Loucy (cell line): ENCODE data around the gene NRXN3.

ENCODE experiments used
- H2AFZ ChIP-seq: fragments of 200-600 bp; sonication (generic); 2 replicates; pipeline ENCODE4 v1.6.0; 2016; ENCODE audit warnings: antibody characterized with exemption, mild to moderate bottlenecking, low read length, moderate library complexity
- H3F3A ChIP-seq: fragments of 200-600 bp; 2 replicates; pipeline ENCODE4 v1.6.0; 2016; ENCODE audit warnings: antibody characterized with exemption, low read depth, mild to moderate bottlenecking
- H3K27me3 ChIP-seq: fragments of 200-600 bp; sonication (generic); 2 replicates; pipeline ENCODE4 v1.6.1; 2014; ENCODE audit warnings: low read length, mild to moderate bottlenecking; ENCODE audit not compliant: insufficient read depth, poor library complexity, severe bottlenecking
- H3K36me3 ChIP-seq: fragments of 200-600 bp; sonication (generic); 2 replicates; pipeline ENCODE4 v1.6.1; 2016; ENCODE audit warnings: low read length; ENCODE audit not compliant: insufficient read depth
- H3K4me1 ChIP-seq: fragments of 200-600 bp; sonication (generic); 2 replicates; pipeline ENCODE4 v1.5.1; 2014; ENCODE audit warnings: low read length, mild to moderate bottlenecking; ENCODE audit not compliant: insufficient read depth, poor library complexity, severe bottlenecking
- H3K4me2 ChIP-seq: fragments of 200-600 bp; sonication (generic); 2 replicates; pipeline ENCODE4 v1.6.0; 2014; ENCODE audit warnings: antibody characterized with exemption, low read length, low read depth, mild to moderate bottlenecking; ENCODE audit not compliant: poor library complexity, severe bottlenecking
- H3K4me3 ChIP-seq: fragments of 200-600 bp; sonication (generic); 2 replicates; pipeline ENCODE4 v1.5.1; 2014; ENCODE audit warnings: low read length, mild to moderate bottlenecking, mixed read lengths; ENCODE audit not compliant: poor library complexity, severe bottlenecking
- H3K79me2 ChIP-seq: fragments of 200-600 bp; sonication (generic); 2 replicates; pipeline ENCODE4 v1.6.1; 2014; ENCODE audit warnings: low read length; ENCODE audit not compliant: insufficient read depth
- H3K9ac ChIP-seq: fragments of 200-600 bp; sonication (generic); 2 replicates; pipeline ENCODE4 v1.6.0; 2014; ENCODE audit warnings: mild to moderate bottlenecking, low read depth, low read length, moderate library complexity; ENCODE audit not compliant: poor library complexity, severe bottlenecking
- H3K9me2 ChIP-seq: fragments of 200-600 bp; sonication (generic); replicated peaks from 2 replicates; pipeline ENCODE4 v1.6.1; 2016; ENCODE audit warnings: low read depth, low read length, mixed read lengths
- H3K9me3 ChIP-seq: fragments of 200-600 bp; sonication (generic); 2 replicates; pipeline ENCODE4 v1.6.1; 2014; ENCODE audit warnings: mild to moderate bottlenecking, antibody characterized with exemption, low read length, low read depth; ENCODE audit not compliant: insufficient read depth
- H4K20me1 ChIP-seq: fragments of 200-600 bp; sonication (generic); 2 replicates; pipeline ENCODE4 v1.6.0; 2014; ENCODE audit warnings: antibody characterized with exemption, low read length, mild to moderate bottlenecking; ENCODE audit not compliant: insufficient read depth, poor library complexity, severe bottlenecking
- CTCF ChIP-seq: fragments of 200-600 bp; sonication (generic); conservative IDR thresholded peaks from 2 replicates; pipeline ENCODE4 v1.5.1; 2014; ENCODE audit warnings: mild to moderate bottlenecking, antibody characterized with exemption, low read length
- EZH2phosphoT487 ChIP-seq: fragments of 200-600 bp; IDR thresholded peaks from 2 replicates; pipeline ENCODE4 v1.6.1; 2018; ENCODE audit warnings: antibody characterized with exemption, mild to moderate bottlenecking, moderate library complexity, borderline replicate concordance

NRXN3 gene

GRCh38 chr14:79466938-79467527 is 1296.9 kb downstream of the NRXN3 start:
- no peaks in the 10 kb centered on the region for H3K4me1 ChIP-seq
- TF ChIP-seq EZH2phosphoT487 (no peak), CTCF (no peak)
- no peaks in the 10 kb centered on the region for H3K9me3 ChIP-seq
- no peak overlapping the region for H2AFZ ChIP-seq
- H3K9me2 ChIP-seq, result no peaks in the 10 kb centered on the region
- H3K4me3 ChIP-seq, result no peak overlapping the region
- no peaks in the 10 kb centered on the region for H4K20me1 ChIP-seq
- H3K9ac ChIP-seq, result no peak overlapping the region
- no peaks in the 10 kb centered on the region for H3K27me3 ChIP-seq
- H3F3A ChIP-seq, result no peaks in the 10 kb centered on the region
- H3K79me2 ChIP-seq, result no peaks in the 10 kb centered on the region
- no peak overlapping the region for H3K4me2 ChIP-seq
- H3K36me3 ChIP-seq, result no peaks in the 10 kb centered on the region

GRCh38 chr14:79467835-79468234 is 1297.7 kb downstream of the NRXN3 start:
- Histone ChIP-seq H3K4me3 (no peak overlapping the region), H2AFZ (no peak overlapping the region), H3K4me2 (no peak overlapping the region), H3F3A (no peaks in the 10 kb centered on the region), H4K20me1 (no peaks in the 10 kb centered on the region), H3K9me3 (no peaks in the 10 kb centered on the region), H3K27me3 (no peaks in the 10 kb centered on the region), H3K9me2 (no peaks in the 10 kb centered on the region), H3K79me2 (no peaks in the 10 kb centered on the region), H3K4me1 (no peaks in the 10 kb centered on the region), H3K36me3 (no peaks in the 10 kb centered on the region), H3K9ac (no peak overlapping the region)
- TF ChIP-seq EZH2phosphoT487 (no peak), CTCF (no peak)

- no peaks in the 10 kb centered on the region for H3K27me3 ChIP-seq
- no peaks in the 10 kb centered on the region for H3K36me3 ChIP-seq
- no peaks in the 10 kb centered on the region for H3K9me3 ChIP-seq
- H4K20me1 ChIP-seq, result no peaks in the 10 kb centered on the region
- H3K4me3 ChIP-seq, result no peak overlapping the region
- TF ChIP-seq CTCF (no peak), EZH2phosphoT487 (no peak)
- no peaks in the 10 kb centered on the region for H3F3A ChIP-seq
- no peak overlapping the region for H2AFZ ChIP-seq
- no peak overlapping the region for H3K9ac ChIP-seq
- no peaks in the 10 kb centered on the region for H3K4me1 ChIP-seq
- H3K9me2 ChIP-seq, result no peaks in the 10 kb centered on the region
- no peaks in the 10 kb centered on the region for H3K79me2 ChIP-seq
- H3K4me2 ChIP-seq, result no peak overlapping the region
Observed at GRCh38 chr14:79468486-79468885, 1298.3 kb downstream of the NRXN3 start.
